WTC11 (cell line): ENCODE data around the gene CTNND2. TPM values are rescaled to one million over a fixed set of nuclear protein-coding genes. Genes with fewer than 3 reads are reported as not detected.

Source experiments
- ATAC-seq: fragments of 200-7000 bp; cut with Tn5 transposase; 2 replicates; pipeline ENCODE4 v1.10.0; 2021; ENCODE audit warnings: mild to moderate bottlenecking, moderate library complexity
- CTCF ChIA-PET: fragments of 300-600 bp; sonication (Branson Sonifier 250); formaldehyde crosslinking; loops from one replicate; lab custom pipeline; 2021; ENCODE audit warnings: antibody characterized with exemption; lab: Charles Lee
- POLR2A ChIA-PET: fragments of 350-600 bp; sonication (Branson Sonifier 250); formaldehyde crosslinking; loops from one replicate; lab custom pipeline; 2021; ENCODE audit warnings: antibody characterized with exemption; lab: Charles Lee
- DNase-seq: peaks from one replicate; pipeline ENCODE4 v3.0.0; 2021; ENCODE audit warnings: low spot score
- H3K27ac Mint-ChIP-seq: 2 replicates; pipeline ENCODE4 v1.8.0; 2021; ENCODE audit warnings: mixed read lengths
- H3K27me3 Mint-ChIP-seq: 2 replicates; pipeline ENCODE4 v1.8.0; 2021; ENCODE audit warnings: low read depth, mild to moderate bottlenecking, moderate library complexity, mixed read lengths
- H3K36me3 Mint-ChIP-seq: 2 replicates; pipeline ENCODE4 v1.8.0; 2021; ENCODE audit warnings: mixed read lengths
- H3K4me1 Mint-ChIP-seq: 2 replicates; pipeline ENCODE4 v1.8.0; 2022; ENCODE audit warnings: mixed read lengths
- H3K4me3 Mint-ChIP-seq: 2 replicates; pipeline ENCODE4 v1.8.0; 2021; ENCODE audit warnings: mild to moderate bottlenecking, moderate library complexity, mixed read lengths
- H3K9me3 Mint-ChIP-seq: 2 replicates; pipeline ENCODE4 v1.8.0; 2021; ENCODE audit warnings: mixed read lengths
- ATF1 ChIP-seq: sonication (generic); formaldehyde crosslinking; IDR thresholded peaks from 2 replicates; pipeline ENCODE4 v1.8.1; 2023; ENCODE audit warnings: mild to moderate bottlenecking, moderate library complexity, missing genetic modification reagents
- ATF2 ChIP-seq: sonication (generic); formaldehyde crosslinking; IDR thresholded peaks from 2 replicates; pipeline ENCODE4 v1.8.1; 2022; ENCODE audit warnings: low read depth, missing genetic modification reagents, borderline replicate concordance
- ATF6 ChIP-seq: sonication (generic); formaldehyde crosslinking; IDR thresholded peaks from 2 replicates; pipeline ENCODE4 v1.8.1; 2023; ENCODE audit warnings: mild to moderate bottlenecking, missing genetic modification reagents
- E2F4 ChIP-seq: sonication (generic); formaldehyde crosslinking; IDR thresholded peaks from 2 replicates; pipeline ENCODE4 v1.8.1; 2022; ENCODE audit warnings: low read depth, mild to moderate bottlenecking, moderate library complexity, missing genetic modification reagents, borderline replicate concordance
- ELF4 ChIP-seq: sonication (generic); formaldehyde crosslinking; IDR thresholded peaks from 2 replicates; pipeline ENCODE4 v1.8.1; 2022; ENCODE audit warnings: low read depth, mild to moderate bottlenecking, moderate library complexity, missing genetic modification reagents
- FOXK1 ChIP-seq: sonication (generic); formaldehyde crosslinking; IDR thresholded peaks from 2 replicates; pipeline ENCODE4 v1.8.0; 2022; ENCODE audit warnings: mild to moderate bottlenecking, moderate library complexity, missing genetic modification reagents
- JUN ChIP-seq: sonication (generic); formaldehyde crosslinking; IDR thresholded peaks from 2 replicates; pipeline ENCODE4 v1.8.0; 2023; ENCODE audit warnings: mild to moderate bottlenecking, missing genetic modification reagents
- MXD4 ChIP-seq: fragments of 250-450 bp; sonication (Bioruptor Pico); IDR thresholded peaks from 2 replicates; pipeline ENCODE4 v1.8.0; 2021; ENCODE audit warnings: mild to moderate bottlenecking, moderate library complexity, borderline replicate concordance
- MYBL2 ChIP-seq: sonication (generic); formaldehyde crosslinking; IDR thresholded peaks from 2 replicates; pipeline ENCODE4 v1.8.1; 2023; ENCODE audit warnings: mild to moderate bottlenecking, moderate library complexity, missing genetic modification reagents
- RORB ChIP-seq: fragments of 250-450 bp; sonication (Bioruptor Pico); IDR thresholded peaks from 2 replicates; pipeline ENCODE4 v1.9.0; 2021; ENCODE audit warnings: mild to moderate bottlenecking
- TCF7 ChIP-seq: sonication (generic); formaldehyde crosslinking; IDR thresholded peaks from 2 replicates; pipeline ENCODE4 v1.8.0; 2022; ENCODE audit warnings: mild to moderate bottlenecking, low read depth, missing genetic modification reagents, moderate library complexity
- TEAD1 ChIP-seq: sonication (generic); formaldehyde crosslinking; IDR thresholded peaks from 2 replicates; pipeline ENCODE4 v1.8.0; 2022; ENCODE audit warnings: mild to moderate bottlenecking, missing genetic modification reagents
- TEAD4 ChIP-seq: sonication (generic); formaldehyde crosslinking; IDR thresholded peaks from 2 replicates; pipeline ENCODE4 v1.8.0; 2022; ENCODE audit warnings: mild to moderate bottlenecking, missing genetic modification reagents
- TP53 ChIP-seq: sonication (generic); formaldehyde crosslinking; IDR thresholded peaks from 2 replicates; pipeline ENCODE4 v1.8.1; 2023; ENCODE audit warnings: mild to moderate bottlenecking, missing genetic modification reagents
- ZBTB43 ChIP-seq: sonication (generic); formaldehyde crosslinking; IDR thresholded peaks from 2 replicates; pipeline ENCODE4 v1.8.1; 2023; ENCODE audit warnings: mild to moderate bottlenecking, missing genetic modification reagents
- ZNF138 ChIP-seq: sonication (generic); formaldehyde crosslinking; conservative IDR thresholded peaks from 2 replicates; pipeline ENCODE4 v1.8.1; 2022; ENCODE audit warnings: mild to moderate bottlenecking, moderate library complexity, missing genetic modification reagents
- ZNF423 ChIP-seq: fragments of 250-450 bp; sonication (Bioruptor Pico); IDR thresholded peaks from 2 replicates; pipeline ENCODE4 v2.1.2; 2022; ENCODE audit warnings: mild to moderate bottlenecking, moderate library complexity
- total RNA-seq: library from RNA; stranded (reverse); gene quantifications from 3 replicates; pipeline ENCODE4 v1.2.3, GENCODE V29; 2021
- TF ChIP-seq, protein P1 (sequence below): sonication (generic); formaldehyde crosslinking; IDR thresholded peaks from 2 replicates; pipeline ENCODE4 v1.8.0; 2023; ENCODE audit warnings: missing genetic modification reagents, mild to moderate bottlenecking, borderline replicate concordance
- TF ChIP-seq, protein P2 (sequence below): sonication (generic); formaldehyde crosslinking; IDR thresholded peaks from 2 replicates; pipeline ENCODE4 v1.8.1; 2023; ENCODE audit warnings: mild to moderate bottlenecking, missing genetic modification reagents, moderate library complexity

CTNND2 gene
- total RNA-seq, 1 experiment from 2014 or later, result 11.9 TPM

GRCh38 chr5:11449217-11449616 is 455.0 kb downstream of the CTNND2 start (continued):
- TF ChIP-seq ATF2 (CRISPR knock-in tag), result no peak
- TF ChIP-seq, all 79 proteins: peak for 0

GRCh38 chr5:11443831-11444230 is 460.4 kb downstream of the CTNND2 start:
- Mint-ChIP-seq H3K27ac (no peak overlapping the region), H3K27me3 (no peaks in the 10 kb centered on the region), H3K9me3 (no peaks in the 10 kb centered on the region), H3K4me3 (no peak overlapping the region), H3K4me1 (peaks cover 12% of the 10 kb centered on the region), H3K36me3 (no peaks in the 10 kb centered on the region)
- TF ChIP-seq MYBL2 (CRISPR knock-in tag), result no peak
- no peak for TF ChIP-seq ZBTB43 (CRISPR knock-in tag)
- TF ChIP-seq, protein P1, sequence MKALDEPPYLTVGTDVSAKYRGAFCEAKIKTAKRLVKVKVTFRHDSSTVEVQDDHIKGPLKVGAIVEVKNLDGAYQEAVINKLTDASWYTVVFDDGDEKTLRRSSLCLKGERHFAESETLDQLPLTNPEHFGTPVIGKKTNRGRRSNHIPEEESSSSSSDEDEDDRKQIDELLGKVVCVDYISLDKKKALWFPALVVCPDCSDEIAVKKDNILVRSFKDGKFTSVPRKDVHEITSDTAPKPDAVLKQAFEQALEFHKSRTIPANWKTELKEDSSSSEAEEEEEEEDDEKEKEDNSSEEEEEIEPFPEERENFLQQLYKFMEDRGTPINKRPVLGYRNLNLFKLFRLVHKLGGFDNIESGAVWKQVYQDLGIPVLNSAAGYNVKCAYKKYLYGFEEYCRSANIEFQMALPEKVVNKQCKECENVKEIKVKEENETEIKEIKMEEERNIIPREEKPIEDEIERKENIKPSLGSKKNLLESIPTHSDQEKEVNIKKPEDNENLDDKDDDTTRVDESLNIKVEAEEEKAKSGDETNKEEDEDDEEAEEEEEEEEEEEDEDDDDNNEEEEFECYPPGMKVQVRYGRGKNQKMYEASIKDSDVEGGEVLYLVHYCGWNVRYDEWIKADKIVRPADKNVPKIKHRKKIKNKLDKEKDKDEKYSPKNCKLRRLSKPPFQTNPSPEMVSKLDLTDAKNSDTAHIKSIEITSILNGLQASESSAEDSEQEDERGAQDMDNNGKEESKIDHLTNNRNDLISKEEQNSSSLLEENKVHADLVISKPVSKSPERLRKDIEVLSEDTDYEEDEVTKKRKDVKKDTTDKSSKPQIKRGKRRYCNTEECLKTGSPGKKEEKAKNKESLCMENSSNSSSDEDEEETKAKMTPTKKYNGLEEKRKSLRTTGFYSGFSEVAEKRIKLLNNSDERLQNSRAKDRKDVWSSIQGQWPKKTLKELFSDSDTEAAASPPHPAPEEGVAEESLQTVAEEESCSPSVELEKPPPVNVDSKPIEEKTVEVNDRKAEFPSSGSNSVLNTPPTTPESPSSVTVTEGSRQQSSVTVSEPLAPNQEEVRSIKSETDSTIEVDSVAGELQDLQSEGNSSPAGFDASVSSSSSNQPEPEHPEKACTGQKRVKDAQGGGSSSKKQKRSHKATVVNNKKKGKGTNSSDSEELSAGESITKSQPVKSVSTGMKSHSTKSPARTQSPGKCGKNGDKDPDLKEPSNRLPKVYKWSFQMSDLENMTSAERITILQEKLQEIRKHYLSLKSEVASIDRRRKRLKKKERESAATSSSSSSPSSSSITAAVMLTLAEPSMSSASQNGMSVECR (CRISPR knock-in tag), result no peak
- TF ChIP-seq E2F4 (CRISPR knock-in tag), result no peak
- no peak for TF ChIP-seq ATF1 (CRISPR knock-in tag)
- TF ChIP-seq ATF2 (CRISPR knock-in tag), result no peak
- TF ChIP-seq TEAD1, result no peak
- ChIA-PET CTCF (no interaction called here), POLR2A (no interaction called here)
- no peak for ATAC-seq
- no peak for DNase-seq

- no peak for TF ChIP-seq ELF4 (CRISPR knock-in tag)
- TF ChIP-seq TCF7 (CRISPR knock-in tag), result no peak
- no peak for TF ChIP-seq ZNF423
- TF ChIP-seq TEAD4 (CRISPR knock-in tag), result no peak
- no peak for TF ChIP-seq FOXK1
- no peak for TF ChIP-seq TP53 (CRISPR knock-in tag)
- TF ChIP-seq, protein P2, sequence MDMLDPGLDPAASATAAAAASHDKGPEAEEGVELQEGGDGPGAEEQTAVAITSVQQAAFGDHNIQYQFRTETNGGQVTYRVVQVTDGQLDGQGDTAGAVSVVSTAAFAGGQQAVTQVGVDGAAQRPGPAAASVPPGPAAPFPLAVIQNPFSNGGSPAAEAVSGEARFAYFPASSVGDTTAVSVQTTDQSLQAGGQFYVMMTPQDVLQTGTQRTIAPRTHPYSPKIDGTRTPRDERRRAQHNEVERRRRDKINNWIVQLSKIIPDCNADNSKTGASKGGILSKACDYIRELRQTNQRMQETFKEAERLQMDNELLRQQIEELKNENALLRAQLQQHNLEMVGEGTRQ (CRISPR knock-in tag), result no peak
- TF ChIP-seq JUN (CRISPR knock-in tag), result no peak
- no peak for TF ChIP-seq E2F4 (CRISPR knock-in tag)
- TF ChIP-seq RORB (CRISPR knock-in tag), result no peak
- no peak for TF ChIP-seq ZNF138 (CRISPR knock-in tag)
- TF ChIP-seq MXD4 (CRISPR knock-in tag), result no peak
- TF ChIP-seq ATF6, result no peak
- no peaks in the 10 kb centered on the region for H3K4me1 Mint-ChIP-seq
- POLR2A ChIA-PET, result no interaction called here
- H3K27me3 Mint-ChIP-seq, result no peaks in the 10 kb centered on the region
- no peaks in the 10 kb centered on the region for H3K36me3 Mint-ChIP-seq
- CTCF ChIA-PET, result no interaction called here
- no peaks in the 10 kb centered on the region for H3K9me3 Mint-ChIP-seq
- no peak overlapping the region for H3K27ac Mint-ChIP-seq
- H3K4me3 Mint-ChIP-seq, result no peak overlapping the region
- no peak for DNase-seq
- no peak for ATAC-seq
Observed at GRCh38 chr5:11432116-11432515, 472.1 kb downstream of the CTNND2 start.
